WTC11 (cell line): ENCODE data around the gene DGCR2.

Experiments used
- CREB1 ChIP-seq: sonication (generic); formaldehyde crosslinking; IDR thresholded peaks from 2 replicates; pipeline ENCODE4 v1.8.0; 2023; ENCODE audit warnings: mild to moderate bottlenecking, missing genetic modification reagents
- CREM ChIP-seq: sonication (generic); formaldehyde crosslinking; IDR thresholded peaks from 2 replicates; pipeline ENCODE4 v1.8.1; 2022; ENCODE audit warnings: mild to moderate bottlenecking, missing genetic modification reagents, moderate library complexity
- EMX1 ChIP-seq: fragments of 250-450 bp; sonication (Bioruptor Pico); IDR thresholded peaks from 2 replicates; pipeline ENCODE4 v1.8.0; 2021; ENCODE audit warnings: mild to moderate bottlenecking
- ESRRA ChIP-seq: sonication (generic); formaldehyde crosslinking; IDR thresholded peaks from 2 replicates; pipeline ENCODE4 v1.8.1; 2022; ENCODE audit warnings: mild to moderate bottlenecking, missing genetic modification reagents, borderline replicate concordance
- SP1 ChIP-seq: sonication (generic); formaldehyde crosslinking; conservative IDR thresholded peaks from 2 replicates; pipeline ENCODE4 v1.8.1; 2022; ENCODE audit warnings: missing genetic modification reagents
- TEAD4 ChIP-seq: sonication (generic); formaldehyde crosslinking; IDR thresholded peaks from 2 replicates; pipeline ENCODE4 v1.8.0; 2022; ENCODE audit warnings: mild to moderate bottlenecking, missing genetic modification reagents
- TF ChIP-seq, protein P1 (sequence below): sonication (generic); formaldehyde crosslinking; IDR thresholded peaks from 2 replicates; pipeline ENCODE4 v1.8.1; 2023; ENCODE audit warnings: mild to moderate bottlenecking, missing genetic modification reagents, moderate library complexity
- TF ChIP-seq, protein P2 (sequence below): sonication (generic); formaldehyde crosslinking; IDR thresholded peaks from 2 replicates; pipeline ENCODE4 v1.8.1; 2022; ENCODE audit warnings: mild to moderate bottlenecking, moderate library complexity, missing genetic modification reagents

DNA sequence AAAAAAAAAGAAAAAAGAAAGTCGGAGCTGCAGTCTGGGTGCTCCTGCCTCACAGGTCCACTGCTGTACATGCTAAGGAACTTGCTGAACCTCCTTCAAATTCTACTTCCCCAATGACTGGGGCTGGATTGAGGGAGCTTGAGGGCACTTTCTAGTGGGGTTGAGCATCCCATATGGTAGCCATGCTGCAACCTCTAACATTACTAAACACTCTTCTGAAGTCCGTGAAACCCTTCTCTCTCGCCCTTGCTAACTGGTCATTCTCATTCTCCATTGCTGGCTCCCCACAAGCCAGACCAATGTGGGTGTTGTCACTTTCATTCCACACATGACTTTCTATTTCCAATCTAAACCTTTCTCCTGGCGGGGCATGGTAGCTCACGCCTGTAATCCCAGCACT lies 21.0 kb upstream of the DGCR2 start:
- TF ChIP-seq, protein P1, sequence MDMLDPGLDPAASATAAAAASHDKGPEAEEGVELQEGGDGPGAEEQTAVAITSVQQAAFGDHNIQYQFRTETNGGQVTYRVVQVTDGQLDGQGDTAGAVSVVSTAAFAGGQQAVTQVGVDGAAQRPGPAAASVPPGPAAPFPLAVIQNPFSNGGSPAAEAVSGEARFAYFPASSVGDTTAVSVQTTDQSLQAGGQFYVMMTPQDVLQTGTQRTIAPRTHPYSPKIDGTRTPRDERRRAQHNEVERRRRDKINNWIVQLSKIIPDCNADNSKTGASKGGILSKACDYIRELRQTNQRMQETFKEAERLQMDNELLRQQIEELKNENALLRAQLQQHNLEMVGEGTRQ, result no peak
- TF ChIP-seq, protein P2, sequence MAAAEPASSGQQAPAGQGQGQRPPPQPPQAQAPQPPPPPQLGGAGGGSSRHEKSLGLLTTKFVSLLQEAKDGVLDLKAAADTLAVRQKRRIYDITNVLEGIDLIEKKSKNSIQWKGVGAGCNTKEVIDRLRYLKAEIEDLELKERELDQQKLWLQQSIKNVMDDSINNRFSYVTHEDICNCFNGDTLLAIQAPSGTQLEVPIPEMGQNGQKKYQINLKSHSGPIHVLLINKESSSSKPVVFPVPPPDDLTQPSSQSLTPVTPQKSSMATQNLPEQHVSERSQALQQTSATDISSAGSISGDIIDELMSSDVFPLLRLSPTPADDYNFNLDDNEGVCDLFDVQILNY (CRISPR knock-in tag), result no peak
- TF ChIP-seq CREM, result no peak
- no peak for TF ChIP-seq CREB1 (CRISPR knock-in tag)
- TF ChIP-seq TEAD4 (CRISPR knock-in tag), result no peak
- TF ChIP-seq ESRRA (CRISPR knock-in tag), result no peak
- TF ChIP-seq EMX1, result no peak
- TF ChIP-seq SP1 (CRISPR knock-in tag), result no peak
